Measurements from ENCODE around the gene PPP2R5A.

- TF ChIP-seq EZH2 (IDR thresholded peaks at IDR 0.05) (no peak), POLR2AphosphoS5 (IDR thresholded peaks at IDR 0.05; ENCODE audit: borderline replicate concordance, low read depth, low read length) (no peak), FOXP2 (optimal IDR thresholded peaks at IDR 0.05; ENCODE audit: control extremely low read depth, extremely low read length, insufficient read depth) (no peak)
These were observed 25.2 kb downstream of the PPP2R5A start for GRCh38 chr1:212310383-212310782.

Measured in SK-N-MC (cell line).